Measurements from ENCODE around the gene OR2M7.
"Not testable (repeated sequence)": the region's sequence is repeated elsewhere in the genome, so short reads cannot be mapped to it uniquely, and the experiment has no call there.

Gene OR2M7, protein sequence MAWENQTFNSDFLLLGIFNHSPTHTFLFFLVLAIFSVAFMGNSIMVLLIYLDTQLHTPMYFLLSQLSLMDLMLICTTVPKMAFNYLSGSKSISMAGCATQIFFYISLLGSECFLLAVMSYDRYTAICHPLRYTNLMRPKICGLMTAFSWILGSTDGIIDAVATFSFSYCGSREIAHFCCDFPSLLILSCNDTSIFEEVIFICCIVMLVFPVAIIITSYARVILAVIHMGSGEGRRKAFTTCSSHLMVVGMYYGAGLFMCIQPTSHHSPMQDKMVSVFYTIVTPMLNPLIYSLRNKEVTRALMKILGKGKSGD

DNA sequence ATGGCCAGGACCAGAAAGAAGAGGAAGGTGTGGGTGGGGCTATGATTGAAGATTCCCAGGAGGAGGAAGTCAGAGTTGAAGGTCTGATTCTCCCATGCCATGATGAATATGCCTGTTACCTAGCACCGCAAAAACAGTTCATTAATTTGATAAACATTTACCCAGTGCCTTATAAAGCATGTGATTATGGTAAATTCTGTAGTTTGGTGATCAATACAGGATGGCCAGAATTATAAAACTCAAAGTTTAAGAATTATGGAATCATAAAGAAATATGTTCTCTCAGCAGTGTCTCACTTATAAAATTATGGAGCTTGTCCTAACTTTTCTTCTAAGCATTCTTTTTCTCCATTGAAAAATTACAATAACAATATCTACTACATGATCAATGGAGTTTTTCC, at the start of gene OR2M7:
OR2M7 (minus strand) TSS at position 101 of the 400 bp plus-strand sequence; CDS start at position 101, 0 bp downstream.
- no peaks in the 10 kb centered on the region for H3K4me1 Mint-ChIP-seq
- CTCF ChIA-PET: no interaction called here
- no peak for DNase-seq
- peaks cover 1% of the 10 kb centered on the region for H3K9me3 Mint-ChIP-seq
- H3K27ac Mint-ChIP-seq: no peak within 1 kb of the TSS
- H3K4me3 Mint-ChIP-seq: no peak within 1 kb of the TSS
- no peaks in the 10 kb centered on the region for H3K36me3 Mint-ChIP-seq
- H3K27me3 Mint-ChIP-seq: no peaks in the 10 kb centered on the region

DNA sequence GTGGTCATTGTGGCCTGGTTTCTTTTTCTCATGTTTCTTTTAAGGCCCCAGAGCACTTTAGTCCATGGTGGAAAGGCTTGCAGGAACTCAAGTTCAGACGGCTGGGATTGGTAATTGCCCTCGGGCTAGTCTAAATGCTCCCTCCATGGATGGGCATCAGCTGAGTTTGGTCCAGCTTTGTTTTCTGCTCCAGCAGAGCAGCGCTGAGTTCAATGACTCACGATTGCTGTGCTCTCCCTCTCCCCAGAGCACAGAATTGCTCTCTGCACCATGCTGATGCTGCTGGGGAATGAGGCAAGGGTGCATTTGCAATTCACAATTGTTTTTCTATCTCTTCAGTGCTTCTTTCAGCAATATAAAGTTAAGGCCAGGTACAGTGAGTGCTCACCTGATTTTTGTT, 49.4 kb upstream of the OR2M7 start:
- Mint-ChIP-seq H3K9me3 (no peaks in the 10 kb centered on the region), H3K36me3 (no peaks in the 10 kb centered on the region), H3K4me1 (no peaks in the 10 kb centered on the region), H3K4me3 (no peak overlapping the region), H3K27ac (no peak overlapping the region), H3K27me3 (no peaks in the 10 kb centered on the region)
- CTCF ChIA-PET: no interaction called here
- DNase-seq: no peak

DNA sequence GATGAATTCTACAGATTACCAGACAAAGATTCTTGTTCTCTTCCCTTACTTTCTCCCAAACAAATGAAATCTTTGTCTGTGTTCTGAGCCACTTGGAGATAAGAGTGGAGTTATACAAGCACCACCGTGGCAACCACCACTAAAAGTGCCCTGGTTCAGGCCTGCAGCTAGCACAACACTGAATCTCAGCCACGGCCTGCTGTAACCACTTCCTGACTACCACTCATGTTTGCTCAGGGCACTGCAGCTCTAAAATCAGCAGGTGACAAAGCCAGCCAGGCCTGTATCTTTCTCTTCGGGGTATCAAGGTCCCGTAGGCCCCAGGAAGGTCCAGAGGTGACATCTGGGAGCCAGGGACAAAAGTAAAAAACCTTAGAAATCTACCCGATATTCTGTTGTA, 48.0 kb upstream of the OR2M7 start:
- Mint-ChIP-seq H3K36me3 (no peaks in the 10 kb centered on the region), H3K4me1 (no peaks in the 10 kb centered on the region), H3K27ac (no peak overlapping the region), H3K27me3 (no peaks in the 10 kb centered on the region), H3K9me3 (no peaks in the 10 kb centered on the region), H3K4me3 (no peak overlapping the region)
- CTCF ChIA-PET: no interaction called here
- DNase-seq: no peak

DNA sequence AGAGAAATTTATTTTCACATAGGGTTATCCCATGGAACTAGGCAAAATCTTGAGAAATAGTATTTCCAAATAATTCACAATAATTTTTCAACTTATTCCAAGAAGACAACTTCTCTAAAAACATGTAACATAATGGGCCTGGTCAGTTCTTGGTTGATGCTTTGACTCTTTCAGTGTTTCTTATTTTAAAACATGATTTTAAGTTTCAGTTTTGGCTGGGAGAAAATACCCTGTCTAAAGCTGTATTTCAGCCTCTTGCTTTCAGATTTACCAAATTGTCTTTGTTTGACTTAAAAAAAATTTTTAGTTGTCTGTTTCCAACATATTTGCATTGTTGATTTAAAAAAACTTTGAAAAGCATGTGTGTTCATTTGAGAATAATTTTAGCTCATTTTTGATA, 42.2 kb upstream of the OR2M7 start:
- no peak overlapping the region for H3K27ac Mint-ChIP-seq
- H3K4me1 Mint-ChIP-seq: no peaks in the 10 kb centered on the region

GRCh38 chr1:248361121-248361715, 36.9 kb upstream of the OR2M7 start, which contains the start of gene OR2T4:
Gene OR2T4, plus strand, starts transcription at chr1:248361665. Its CDS starts 0 bp downstream, at chr1:248361665.
- Mint-ChIP-seq H3K4me3 (no peak within 1 kb of the TSS), H3K9me3 (no peaks in the 10 kb centered on the region), H3K27me3 (no peaks in the 10 kb centered on the region), H3K27ac (no peak within 1 kb of the TSS), H3K4me1 (no peaks in the 10 kb centered on the region), H3K36me3 (no peaks in the 10 kb centered on the region)
- CTCF ChIA-PET: no interaction called here
- no peak for DNase-seq

More for the DNA sequence above, 42.2 kb upstream of the OR2M7 start:
- Mint-ChIP-seq H3K9me3 (no peaks in the 10 kb centered on the region), H3K36me3 (no peaks in the 10 kb centered on the region), H3K4me3 (no peak overlapping the region), H3K27me3 (no peaks in the 10 kb centered on the region)
- no peak for DNase-seq
- CTCF ChIA-PET: no interaction called here

DNA sequence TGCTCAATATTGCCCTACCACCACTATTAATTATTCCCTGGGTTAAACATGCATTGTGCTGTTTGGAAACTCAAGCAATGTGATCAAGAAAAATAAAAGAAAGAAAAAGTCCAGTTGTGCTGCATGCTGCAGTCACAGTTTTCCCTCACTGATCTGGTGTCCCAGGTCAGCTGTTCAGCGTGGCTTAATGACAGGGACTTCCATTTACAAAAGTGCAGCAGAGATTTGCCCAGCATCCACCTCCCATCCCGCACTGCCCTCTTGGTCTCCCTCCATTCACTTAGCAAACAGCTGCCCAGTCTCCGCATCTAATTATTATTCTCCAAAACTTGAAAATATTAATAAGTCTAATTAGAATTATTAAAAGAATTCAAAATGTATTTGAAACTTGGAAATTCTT, 35.0 kb upstream of the OR2M7 start:
- CTCF ChIA-PET: no interaction called here
- Mint-ChIP-seq H3K36me3 (no peaks in the 10 kb centered on the region), H3K4me1 (no peaks in the 10 kb centered on the region), H3K27me3 (no peaks in the 10 kb centered on the region), H3K4me3 (no peak overlapping the region), H3K27ac (no peak overlapping the region), H3K9me3 (no peaks in the 10 kb centered on the region)
- DNase-seq: no peak

GRCh38 chr1:248348475-248348874, 24.1 kb upstream of the OR2M7 start, which contains the start of gene OR14C36:
Gene OR14C36, plus strand, starts transcription at chr1:248348775. Its CDS starts 0 bp downstream, at chr1:248348775.
- no peak within 1 kb of the TSS for H3K4me3 Mint-ChIP-seq
- no peaks in the 10 kb centered on the region for H3K9me3 Mint-ChIP-seq
- no peak for DNase-seq
- no peak within 1 kb of the TSS for H3K27ac Mint-ChIP-seq
- CTCF ChIA-PET: no interaction called here
- no peaks in the 10 kb centered on the region for H3K36me3 Mint-ChIP-seq
- H3K27me3 Mint-ChIP-seq: no peaks in the 10 kb centered on the region
- H3K4me1 Mint-ChIP-seq: no peaks in the 10 kb centered on the region

DNA sequence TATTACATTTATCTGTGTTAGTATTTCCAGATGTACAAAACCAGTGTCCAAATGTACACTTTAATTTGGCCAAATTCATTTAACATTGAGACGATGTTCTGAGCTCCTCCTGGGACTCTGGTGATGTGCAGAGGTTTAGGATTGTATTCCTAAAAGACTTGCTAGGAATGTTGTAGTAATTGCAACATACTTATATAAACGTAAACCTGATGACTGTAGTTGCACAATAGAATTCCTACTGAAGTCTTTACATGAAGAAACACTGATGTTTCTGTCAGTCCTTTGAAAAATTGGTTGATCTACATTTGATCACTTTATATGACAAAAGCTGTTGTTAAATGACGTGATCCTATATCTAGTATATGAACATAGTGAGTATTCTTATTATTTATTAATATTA, 19.1 kb upstream of the OR2M7 start:
- Mint-ChIP-seq H3K36me3 (no peaks in the 10 kb centered on the region), H3K27ac (no peak overlapping the region), H3K4me1 (no peaks in the 10 kb centered on the region), H3K27me3 (no peaks in the 10 kb centered on the region), H3K4me3 (no peak overlapping the region), H3K9me3 (no peaks in the 10 kb centered on the region)
- CTCF ChIA-PET: no interaction called here
- DNase-seq: no peak

DNA sequence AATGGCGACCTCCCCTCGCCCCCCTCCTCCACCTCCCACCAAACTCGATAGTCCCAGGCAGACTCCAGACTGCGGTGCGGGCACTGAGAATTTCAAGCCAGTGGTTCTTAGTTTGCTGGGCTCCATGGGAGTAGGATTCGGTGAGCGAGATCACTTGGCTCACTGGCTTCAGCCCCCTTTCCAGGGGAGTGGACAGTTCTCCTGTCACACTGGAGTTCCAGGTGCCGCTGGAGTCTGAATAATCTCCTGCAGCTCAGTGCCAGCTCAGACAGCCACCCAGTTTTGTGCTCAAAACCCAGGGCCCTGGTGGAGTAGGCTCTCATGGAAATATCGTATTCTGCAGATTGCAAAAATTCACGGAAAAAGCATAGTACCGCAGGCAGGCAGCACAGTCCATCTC, 7.6 kb downstream of the OR2M7 start:
- H3K4me3 Mint-ChIP-seq: no peak overlapping the region
- CTCF ChIA-PET: no interaction called here
- H3K36me3 Mint-ChIP-seq: no peaks in the 10 kb centered on the region
- no peaks in the 10 kb centered on the region for H3K27me3 Mint-ChIP-seq
- no peak for DNase-seq
- no peak overlapping the region for H3K27ac Mint-ChIP-seq
- H3K9me3 Mint-ChIP-seq: peaks cover 12% of the 10 kb centered on the region
- H3K4me1 Mint-ChIP-seq: no peaks in the 10 kb centered on the region

- H3K36me3 Mint-ChIP-seq, H3K9me3 Mint-ChIP-seq, H3K4me3 Mint-ChIP-seq, H3K27ac Mint-ChIP-seq, H3K4me1 Mint-ChIP-seq, H3K27me3 Mint-ChIP-seq, CTCF ChIA-PET, DNase-seq: not testable (repeated sequence)
Observed at GRCh38 chr1:248306740-248307139, 17.6 kb downstream of the OR2M7 start.

DNA sequence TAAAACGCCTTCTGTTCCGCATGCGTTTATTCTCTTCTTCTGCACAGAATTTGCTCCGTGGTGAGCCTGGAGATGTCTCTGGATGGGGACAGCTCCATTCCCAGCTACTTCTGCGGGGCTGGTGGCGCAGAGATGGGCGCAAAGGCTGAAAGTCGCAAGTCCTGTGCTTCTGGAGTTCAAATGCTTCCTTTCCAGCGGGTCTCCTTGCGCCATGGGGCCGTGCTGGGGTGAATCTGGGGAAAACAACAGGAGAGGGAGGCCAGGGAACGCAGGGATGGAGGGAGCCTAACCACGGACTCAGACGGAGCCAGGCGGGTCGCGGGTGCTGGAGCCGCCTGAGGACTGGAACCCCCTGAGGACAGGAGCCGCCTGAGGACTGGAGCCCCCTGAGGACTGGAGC, 18.3 kb downstream of the OR2M7 start:
- peaks cover 4% of the 10 kb centered on the region for H3K9me3 Mint-ChIP-seq
- H3K36me3 Mint-ChIP-seq: no peaks in the 10 kb centered on the region
- no peaks in the 10 kb centered on the region for H3K27me3 Mint-ChIP-seq
- no peak for DNase-seq
- H3K27ac Mint-ChIP-seq: no peak overlapping the region
- CTCF ChIA-PET: no interaction called here
- H3K4me1 Mint-ChIP-seq: no peaks in the 10 kb centered on the region
- no peak overlapping the region for H3K4me3 Mint-ChIP-seq

- H3K27me3 Mint-ChIP-seq, H3K36me3 Mint-ChIP-seq, H3K9me3 Mint-ChIP-seq, CTCF ChIA-PET, DNase-seq, H3K4me3 Mint-ChIP-seq, H3K4me1 Mint-ChIP-seq, H3K27ac Mint-ChIP-seq: not testable (repeated sequence)
Observed at GRCh38 chr1:248305672-248306071, 18.7 kb downstream of the OR2M7 start.

- DNase-seq: no peak
- no peak within 1 kb of the TSS for H3K27ac Mint-ChIP-seq
- CTCF ChIA-PET: no interaction called here
- no peaks in the 10 kb centered on the region for H3K27me3 Mint-ChIP-seq
- no peak within 1 kb of the TSS for H3K4me3 Mint-ChIP-seq
- no peaks in the 10 kb centered on the region for H3K4me1 Mint-ChIP-seq
- H3K9me3 Mint-ChIP-seq: peaks cover 7% of the 10 kb centered on the region
- H3K36me3 Mint-ChIP-seq: no peaks in the 10 kb centered on the region
Observed at GRCh38 chr1:248303324-248303723, 21.0 kb downstream of the OR2M7 start, which contains the start of gene OR2T12. Gene OR2T12, minus strand, starts transcription at chr1:248303424. Its CDS starts 7,846 bp downstream, at chr1:248295578.

DNA sequence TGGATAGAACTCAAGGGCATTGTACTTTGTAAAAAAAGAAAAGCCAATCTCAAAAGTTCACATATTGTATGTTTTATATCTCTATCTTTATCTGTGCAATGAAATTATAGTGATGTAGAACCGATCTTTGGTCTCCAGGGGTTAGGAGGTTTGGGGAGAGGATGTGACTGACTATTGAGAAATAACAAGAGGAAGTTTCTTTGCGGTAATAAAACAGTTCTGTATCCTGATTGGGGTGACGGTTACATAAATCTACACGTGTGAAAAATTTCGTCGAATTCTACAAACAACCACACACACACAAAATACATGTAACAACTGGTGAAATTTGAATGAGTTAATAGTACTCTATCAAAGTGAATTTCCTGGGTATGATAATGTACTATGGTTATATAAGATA, 36.0 kb downstream of the OR2M7 start:
- Mint-ChIP-seq H3K9me3 (no peaks in the 10 kb centered on the region), H3K27ac (no peak overlapping the region), H3K4me3 (no peak overlapping the region), H3K4me1 (no peaks in the 10 kb centered on the region), H3K36me3 (no peaks in the 10 kb centered on the region), H3K27me3 (no peaks in the 10 kb centered on the region)
- CTCF ChIA-PET: no interaction called here
- no peak for DNase-seq

DNA sequence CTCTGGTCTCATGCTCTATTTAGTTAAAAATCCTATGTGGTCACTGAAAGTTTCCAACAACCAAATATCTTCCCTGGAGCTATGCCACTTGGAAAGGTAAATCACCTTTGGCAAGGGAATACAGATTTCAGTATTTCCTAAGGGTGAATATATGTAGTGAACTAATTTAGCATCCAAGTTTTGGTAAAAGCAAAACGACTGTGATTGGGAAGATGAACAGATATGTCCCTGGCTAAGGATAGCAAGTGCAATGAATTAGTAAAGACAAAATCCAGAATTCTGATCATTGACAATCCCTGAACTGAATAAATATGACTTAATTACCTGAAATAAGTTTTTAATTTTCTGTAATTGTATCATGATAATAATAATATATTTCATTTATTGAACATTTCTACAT, 46.5 kb downstream of the OR2M7 start, which contains the start of gene OR2T33:
OR2T33 (minus strand) TSS at position 101 of the 400 bp plus-strand sequence. CDS start 4,162 bp downstream, outside the sequence.
- H3K9me3 Mint-ChIP-seq: no peaks in the 10 kb centered on the region
- H3K36me3 Mint-ChIP-seq: no peaks in the 10 kb centered on the region
- DNase-seq: no peak
- no peak within 1 kb of the TSS for H3K4me3 Mint-ChIP-seq
- H3K4me1 Mint-ChIP-seq: no peaks in the 10 kb centered on the region
- H3K27ac Mint-ChIP-seq: no peak within 1 kb of the TSS
- CTCF ChIA-PET: no interaction called here
- no peaks in the 10 kb centered on the region for H3K27me3 Mint-ChIP-seq
